Endothelial cell (in vitro differentiated cells): Measurements from ENCODE around the gene SUFU. TPM values are rescaled to one million over a fixed set of nuclear protein-coding genes. Genes with fewer than 3 reads are reported as not detected.
A peak's percentile ranks its signal among the peaks of the same experiment; 100 is the strongest.

Experiments
- DNase-seq: peaks from one replicate; pipeline ENCODE4 v3.0.0; 2021; ENCODE audit warnings: low spot score
- H3K27ac Mint-ChIP-seq: one replicate; pipeline ENCODE4 v1.8.0; 2021; ENCODE audit warnings: mixed read lengths, inconsistent platforms; ENCODE audit not compliant: unreplicated experiment
- H3K27me3 Mint-ChIP-seq: one replicate; pipeline ENCODE4 v1.8.0; 2021; ENCODE audit warnings: mild to moderate bottlenecking, moderate library complexity, mixed read lengths, inconsistent platforms; ENCODE audit not compliant: unreplicated experiment
- H3K36me3 Mint-ChIP-seq: one replicate; pipeline ENCODE4 v1.8.0; 2021; ENCODE audit warnings: mild to moderate bottlenecking, low read depth, mixed read lengths, inconsistent platforms; ENCODE audit not compliant: unreplicated experiment
- H3K4me1 Mint-ChIP-seq: one replicate; pipeline ENCODE4 v1.8.0; 2021; ENCODE audit warnings: mild to moderate bottlenecking, mixed read lengths, inconsistent platforms; ENCODE audit not compliant: unreplicated experiment
- H3K4me3 Mint-ChIP-seq: one replicate; pipeline ENCODE4 v1.8.0; 2021; ENCODE audit warnings: mild to moderate bottlenecking, mixed read lengths, inconsistent platforms; ENCODE audit not compliant: unreplicated experiment
- H3K9me3 Mint-ChIP-seq: one replicate; pipeline ENCODE4 v1.8.0; 2021; ENCODE audit warnings: mixed read lengths, inconsistent platforms; ENCODE audit not compliant: unreplicated experiment
- total RNA-seq: library from RNA; stranded (reverse); fragmentation: NEBNext Ultra II Directional; extraction: Animal tissue kit (Norgen Biotek cat#: 25700); gene quantifications from one replicate; pipeline ENCODE4 v1.2.1, GENCODE V29; 2021; ENCODE audit not compliant: unreplicated experiment
- TF ChIP-seq, protein P1 (sequence below): fragments of 200-600 bp; sonication (generic); IDR thresholded peaks from one replicate; pipeline ENCODE4 v1.5.0; 2021; ENCODE audit warnings: antibody characterized with exemption; ENCODE audit not compliant: unreplicated experiment

SUFU gene
- total RNA-seq, 1 donor from 2014 or later: 44.4 TPM

- no peak for DNase-seq
- no peaks in the 10 kb centered on the region for H3K9me3 Mint-ChIP-seq
- peaks cover 20% of the 10 kb centered on the region for H3K36me3 Mint-ChIP-seq
- H3K4me3 Mint-ChIP-seq: peak overlapping the region; percentile 79
- TF ChIP-seq, protein P1, sequence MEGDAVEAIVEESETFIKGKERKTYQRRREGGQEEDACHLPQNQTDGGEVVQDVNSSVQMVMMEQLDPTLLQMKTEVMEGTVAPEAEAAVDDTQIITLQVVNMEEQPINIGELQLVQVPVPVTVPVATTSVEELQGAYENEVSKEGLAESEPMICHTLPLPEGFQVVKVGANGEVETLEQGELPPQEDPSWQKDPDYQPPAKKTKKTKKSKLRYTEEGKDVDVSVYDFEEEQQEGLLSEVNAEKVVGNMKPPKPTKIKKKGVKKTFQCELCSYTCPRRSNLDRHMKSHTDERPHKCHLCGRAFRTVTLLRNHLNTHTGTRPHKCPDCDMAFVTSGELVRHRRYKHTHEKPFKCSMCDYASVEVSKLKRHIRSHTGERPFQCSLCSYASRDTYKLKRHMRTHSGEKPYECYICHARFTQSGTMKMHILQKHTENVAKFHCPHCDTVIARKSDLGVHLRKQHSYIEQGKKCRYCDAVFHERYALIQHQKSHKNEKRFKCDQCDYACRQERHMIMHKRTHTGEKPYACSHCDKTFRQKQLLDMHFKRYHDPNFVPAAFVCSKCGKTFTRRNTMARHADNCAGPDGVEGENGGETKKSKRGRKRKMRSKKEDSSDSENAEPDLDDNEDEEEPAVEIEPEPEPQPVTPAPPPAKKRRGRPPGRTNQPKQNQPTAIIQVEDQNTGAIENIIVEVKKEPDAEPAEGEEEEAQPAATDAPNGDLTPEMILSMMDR: no peak
- peak overlapping the region; percentile 48 for H3K27ac Mint-ChIP-seq
- peaks cover 9% of the 10 kb centered on the region for H3K27me3 Mint-ChIP-seq
- H3K4me1 Mint-ChIP-seq: peaks cover 85% of the 10 kb centered on the region
Observed at GRCh38 chr10:102630663-102631062, 126.9 kb downstream of the SUFU start.

DNA sequence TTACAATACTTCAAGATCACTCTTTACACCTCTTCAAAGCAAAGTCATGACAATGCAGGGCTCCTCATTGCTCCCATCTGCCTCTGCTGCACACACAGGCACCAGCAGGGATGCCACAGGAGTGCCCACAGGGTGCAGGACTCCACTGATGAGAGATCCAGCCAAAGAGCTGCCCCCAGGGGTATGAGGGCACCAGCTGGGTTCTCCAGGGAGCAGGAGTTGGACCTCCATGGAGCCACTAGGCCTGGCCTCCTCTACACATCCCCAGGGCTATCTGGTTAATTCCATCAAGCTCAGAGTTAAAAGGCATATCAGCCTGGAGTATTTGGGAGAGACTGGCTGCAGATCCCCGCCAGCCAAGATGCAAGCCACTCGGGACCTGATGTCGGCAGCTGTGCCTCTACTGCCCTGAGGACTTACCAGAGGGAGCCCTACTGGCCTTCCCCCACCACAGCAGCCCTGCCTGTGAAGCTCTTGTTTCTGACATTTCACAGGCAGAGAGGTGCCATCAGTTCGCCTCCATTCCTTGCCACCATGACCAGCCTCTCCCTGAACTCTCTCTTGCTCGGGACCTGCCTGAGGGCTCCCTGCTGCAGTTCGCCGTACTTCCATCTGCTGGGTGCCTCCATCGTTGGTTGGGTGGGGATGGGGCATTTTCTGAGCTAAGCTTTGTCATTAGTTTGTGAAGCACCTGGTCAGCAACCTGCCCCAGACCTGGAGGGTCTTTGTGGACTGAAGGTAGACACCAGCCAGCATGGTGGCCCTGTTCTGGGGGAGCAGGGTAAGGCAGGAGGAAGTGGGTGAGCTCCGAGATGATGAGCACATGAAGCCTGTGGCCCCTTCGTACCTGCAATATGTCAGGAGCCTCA is 128.0 kb downstream of the SUFU start:
- TF ChIP-seq, protein P1: no peak
- Mint-ChIP-seq H3K9me3 (no peaks in the 10 kb centered on the region), H3K27ac (no peak overlapping the region), H3K36me3 (peaks cover 20% of the 10 kb centered on the region), H3K27me3 (peaks cover 7% of the 10 kb centered on the region), H3K4me3 (peak overlapping the region; percentile 77), H3K4me1 (peaks cover 79% of the 10 kb centered on the region)
- DNase-seq: no peak

- no peak for DNase-seq
- Mint-ChIP-seq H3K4me1 (peaks cover 74% of the 10 kb centered on the region), H3K27ac (no peak overlapping the region), H3K4me3 (peak overlapping the region; percentile 67), H3K27me3 (peaks cover 6% of the 10 kb centered on the region), H3K36me3 (peaks cover 20% of the 10 kb centered on the region), H3K9me3 (no peaks in the 10 kb centered on the region)
- TF ChIP-seq, protein P1: no peak
Observed at GRCh38 chr10:102632394-102633111, 128.8 kb downstream of the SUFU start.

DNA sequence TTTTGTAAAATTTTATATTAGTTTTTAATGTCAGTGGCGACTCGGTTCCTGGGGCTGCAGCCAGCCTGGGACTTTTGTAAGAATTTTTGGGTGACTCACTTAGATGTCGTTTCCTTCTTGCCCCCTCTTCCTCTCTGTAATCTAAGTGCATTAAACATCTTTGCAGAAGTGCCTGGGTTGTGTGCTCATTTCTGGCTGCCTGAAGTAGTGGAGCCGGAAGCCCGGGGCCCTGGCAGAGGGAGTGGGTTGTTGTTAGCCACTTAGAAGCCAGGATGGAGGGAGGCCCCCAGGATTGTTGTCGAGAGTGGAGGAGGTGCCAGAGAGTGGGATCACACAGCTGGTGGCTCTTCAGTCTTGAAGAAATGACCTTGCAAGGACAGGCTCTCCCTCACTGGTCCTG is 129.5 kb downstream of the SUFU start:
- no peaks in the 10 kb centered on the region for H3K9me3 Mint-ChIP-seq
- peaks cover 67% of the 10 kb centered on the region for H3K4me1 Mint-ChIP-seq
- TF ChIP-seq, protein P1: no peak
- peak overlapping the region; percentile 80 for H3K27ac Mint-ChIP-seq
- H3K4me3 Mint-ChIP-seq: no peak overlapping the region
- peaks cover 20% of the 10 kb centered on the region for H3K36me3 Mint-ChIP-seq
- DNase-seq: no peak
- peaks cover 6% of the 10 kb centered on the region for H3K27me3 Mint-ChIP-seq

DNA sequence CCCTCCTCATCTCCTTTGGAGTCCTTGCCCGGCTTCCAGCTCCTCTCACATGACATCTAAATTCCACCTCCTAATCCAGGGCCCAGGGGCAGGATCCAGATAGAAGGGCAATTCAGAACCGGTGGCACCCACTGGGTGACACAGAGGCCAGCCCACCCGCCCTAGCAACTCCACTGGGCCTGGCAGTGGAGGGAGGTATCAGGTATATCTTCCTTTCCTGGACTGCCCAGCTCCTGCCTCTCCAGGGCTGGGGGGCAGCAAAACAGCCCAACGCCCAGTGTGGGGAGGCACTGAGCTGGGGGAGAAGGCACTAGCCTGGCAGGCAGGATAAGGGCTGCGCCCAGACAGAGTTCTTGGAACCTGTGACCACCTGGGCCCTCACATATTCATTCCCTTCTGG is 130.1 kb downstream of the SUFU start:
- TF ChIP-seq, protein P1: no peak
- Mint-ChIP-seq H3K27me3 (peaks cover 8% of the 10 kb centered on the region), H3K27ac (peak overlapping the region; percentile 80), H3K9me3 (no peaks in the 10 kb centered on the region), H3K4me1 (peaks cover 64% of the 10 kb centered on the region), H3K4me3 (no peak overlapping the region), H3K36me3 (peaks cover 20% of the 10 kb centered on the region)
- no peak for DNase-seq
